Measurements from ENCODE around the gene XAF1.
"Not testable (repeated sequence)": the region's sequence is repeated elsewhere in the genome, so short reads cannot be mapped to it uniquely, and the experiment has no call there.

Gene XAF1

GRCh38 chr17:6800422-6801027 lies 44.7 kb downstream of the XAF1 start:
- CTCF ChIA-PET, result no interaction called here
- no peak for DNase-seq (ENCODE audit: low spot score)
- no peak overlapping the region for H3K27ac ChIP-seq
- POLR2A ChIA-PET (ENCODE audit: low non-redundant PET), result no interaction called here
- TF ChIP-seq CTCF (conservative IDR thresholded peaks at IDR 0.05; ENCODE audit: low read depth), result no peak

- CTCF ChIA-PET, result no interaction called here
- no peak overlapping the region for H3K27ac ChIP-seq
Observed at GRCh38 chr17:6811510-6811909, 55.7 kb downstream of the XAF1 start.

GRCh38 chr17:6812295-6812694 lies 56.4 kb downstream of the XAF1 start:
- no peak for DNase-seq (ENCODE audit: low spot score)
- ChIA-PET CTCF (interaction anchor here (0.8 kb wide), 1 partner anchor 14 kb away, joined by 3 read pairs; no protein-coding TSS in a partner anchor), POLR2A (ENCODE audit: low non-redundant PET) (no interaction called here)
- TF ChIP-seq CTCF (conservative IDR thresholded peaks at IDR 0.05; ENCODE audit: low read depth), result no peak
- H3K27ac ChIP-seq, result no peak overlapping the region

More at GRCh38 chr17:6811510-6811909, 55.7 kb downstream of the XAF1 start:
- no peak for TF ChIP-seq CTCF (conservative IDR thresholded peaks at IDR 0.05; ENCODE audit: low read depth)
- DNase-seq (ENCODE audit: low spot score), result no peak
- POLR2A ChIA-PET (ENCODE audit: low non-redundant PET), result no interaction called here

GRCh38 chr17:6815775-6816174 lies 59.9 kb downstream of the XAF1 start:
- DNase-seq (ENCODE audit: low spot score), result no peak
- H3K27ac ChIP-seq, result no peak overlapping the region
- CTCF ChIA-PET, result no interaction called here
- no peak for TF ChIP-seq CTCF (conservative IDR thresholded peaks at IDR 0.05; ENCODE audit: low read depth)
- POLR2A ChIA-PET (ENCODE audit: low non-redundant PET), result no interaction called here

- CTCF ChIA-PET; H3K27ac ChIP-seq; DNase-seq (ENCODE audit: low spot score); POLR2A ChIA-PET (ENCODE audit: low non-redundant PET): not testable (repeated sequence)
Observed at GRCh38 chr17:6816368-6816767, 60.5 kb downstream of the XAF1 start.

- TF ChIP-seq CTCF (conservative IDR thresholded peaks at IDR 0.05; ENCODE audit: low read depth), result no peak
- no peak for DNase-seq (ENCODE audit: low spot score)
- no peak overlapping the region for H3K27ac ChIP-seq
- ChIA-PET POLR2A (ENCODE audit: low non-redundant PET) (no interaction called here), CTCF (no interaction called here)
Observed at GRCh38 chr17:6818938-6819337, 63.1 kb downstream of the XAF1 start.

- CTCF ChIA-PET, result interaction anchor here (0.7 kb wide), 1 partner anchor 206 kb away, joined by 3 read pairs; no protein-coding TSS in a partner anchor
- no peak for TF ChIP-seq CTCF (conservative IDR thresholded peaks at IDR 0.05; ENCODE audit: low read depth)
- H3K27ac ChIP-seq, result no peak overlapping the region
Observed at GRCh38 chr17:6823011-6823442, 67.2 kb downstream of the XAF1 start.

More at GRCh38 chr17:6823011-6823442, 67.2 kb downstream of the XAF1 start:
- POLR2A ChIA-PET (ENCODE audit: low non-redundant PET), result no interaction called here
- peak; percentile 93 for DNase-seq (ENCODE audit: low spot score)
